Right lobe of liver (tissue), 4 donors: ENCODE measurements around the gene MCF2L2.

ENCODE experiments used
- CTCF ChIP-seq, 4 donors: fragments of 200-600 bp in 3 of 4; fragments of 450-650 bp in 1 of 4; IDR thresholded peaks; one replicate each; pipeline versions ENCODE4 v1.5.1 to v1.8.0; 2016 to 2022; ENCODE audit warnings: antibody characterized with exemption in 4 of 4, mild to moderate bottlenecking in 2 of 4
- POLR2A ChIP-seq: fragments of 450-650 bp; IDR thresholded peaks from one replicate; pipeline ENCODE4 v1.6.1; 2017; ENCODE audit warnings: antibody characterized with exemption, mild to moderate bottlenecking
- donor health status: DM: no; HTN: no; CAD: no.
- donor health status: DM: no; HTN: no; CAD: no.
- donor health status: DM: no; HTN: yes; CAD: no.

GRCh38 chr3:183299976-183300375 lies 128.4 kb downstream of the MCF2L2 start:
- TF ChIP-seq CTCF (IDR thresholded peaks at IDR 0.05) (no peak), POLR2A (no peak)
